Measurements from ENCODE around the gene CAVIN3. TPM values are rescaled to one million over a fixed set of nuclear protein-coding genes. Genes with fewer than 3 reads are reported as not detected.

The CAVIN3 gene
- total and polyA plus RNA-seq, 9 donors: 36.7 to 119 (median 61.2) TPM

DNA sequence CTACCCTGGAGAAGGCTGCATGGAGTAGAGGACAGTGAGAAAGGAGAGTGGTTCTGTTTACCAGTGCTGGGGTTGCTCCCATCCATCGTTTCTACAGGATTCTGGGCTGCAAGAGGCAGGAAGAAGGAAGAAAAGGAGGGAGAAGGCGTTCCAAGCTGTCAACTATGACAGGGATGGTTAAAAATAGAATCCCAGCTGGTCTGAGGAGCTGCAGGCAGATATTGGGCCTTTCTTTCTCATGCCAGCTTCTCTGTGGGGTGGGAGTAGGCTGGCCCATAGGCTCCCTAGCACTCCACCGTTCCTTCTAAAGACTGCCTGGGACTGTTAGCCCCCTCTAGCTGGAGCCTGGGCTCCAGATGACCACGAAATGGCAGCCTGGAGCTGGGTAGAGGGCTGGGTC, 47.1 kb downstream of the CAVIN3 start:
- intact Hi-C loops (cut with DNase I): no loop called here
- H3K27ac ChIP-seq: no peak overlapping the region
- DNase-seq: no peak
- H3K27me3 ChIP-seq: no peaks in the 10 kb centered on the region
- H3K4me1 ChIP-seq (ENCODE audit: insufficient read depth): peaks cover 2% of the 10 kb centered on the region
- 41 to 45% (median 41%) methylated on average over 4 of the region's 4 CpGs for WGBS, 3 donors
- H3K9me3 ChIP-seq: no peaks in the 10 kb centered on the region
- no peak overlapping the region for H3K4me3 ChIP-seq
- TF ChIP-seq EP300 (IDR thresholded peaks at IDR 0.05) (no peak), POLR2A (IDR thresholded peaks at IDR 0.05) (no peak)
- TF ChIP-seq, protein P1, sequence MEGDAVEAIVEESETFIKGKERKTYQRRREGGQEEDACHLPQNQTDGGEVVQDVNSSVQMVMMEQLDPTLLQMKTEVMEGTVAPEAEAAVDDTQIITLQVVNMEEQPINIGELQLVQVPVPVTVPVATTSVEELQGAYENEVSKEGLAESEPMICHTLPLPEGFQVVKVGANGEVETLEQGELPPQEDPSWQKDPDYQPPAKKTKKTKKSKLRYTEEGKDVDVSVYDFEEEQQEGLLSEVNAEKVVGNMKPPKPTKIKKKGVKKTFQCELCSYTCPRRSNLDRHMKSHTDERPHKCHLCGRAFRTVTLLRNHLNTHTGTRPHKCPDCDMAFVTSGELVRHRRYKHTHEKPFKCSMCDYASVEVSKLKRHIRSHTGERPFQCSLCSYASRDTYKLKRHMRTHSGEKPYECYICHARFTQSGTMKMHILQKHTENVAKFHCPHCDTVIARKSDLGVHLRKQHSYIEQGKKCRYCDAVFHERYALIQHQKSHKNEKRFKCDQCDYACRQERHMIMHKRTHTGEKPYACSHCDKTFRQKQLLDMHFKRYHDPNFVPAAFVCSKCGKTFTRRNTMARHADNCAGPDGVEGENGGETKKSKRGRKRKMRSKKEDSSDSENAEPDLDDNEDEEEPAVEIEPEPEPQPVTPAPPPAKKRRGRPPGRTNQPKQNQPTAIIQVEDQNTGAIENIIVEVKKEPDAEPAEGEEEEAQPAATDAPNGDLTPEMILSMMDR (IDR thresholded peaks at IDR 0.05): no peak
- no peaks in the 10 kb centered on the region for H3K36me3 ChIP-seq

DNA sequence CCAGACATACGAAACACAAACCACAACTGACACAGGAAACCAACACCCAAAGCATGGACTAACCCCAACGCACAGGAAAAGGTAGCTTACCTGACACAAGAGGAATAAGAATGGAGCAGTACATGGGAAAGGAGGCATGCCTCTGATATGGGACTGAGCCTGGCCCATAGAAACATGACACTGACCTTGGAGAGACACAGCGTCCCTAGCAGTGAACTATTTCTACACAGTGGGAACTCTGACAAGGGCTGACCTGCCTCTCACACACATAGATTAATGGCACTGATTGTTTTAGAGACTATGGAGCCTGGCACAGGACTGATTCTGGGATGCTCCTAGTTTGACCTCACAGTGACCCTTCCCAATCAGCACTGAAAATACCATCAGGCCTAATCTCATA, 48.7 kb downstream of the CAVIN3 start:
- H3K27ac ChIP-seq: no peak overlapping the region
- H3K27me3 ChIP-seq: no peaks in the 10 kb centered on the region
- H3K36me3 ChIP-seq: no peaks in the 10 kb centered on the region
- DNase-seq: no peak
- H3K4me1 ChIP-seq (ENCODE audit: insufficient read depth): peaks cover 2% of the 10 kb centered on the region
- intact Hi-C loops (cut with DNase I): no loop called here
- 59 to 60% (median 60%) methylated on average over 3 of the region's 3 CpGs for WGBS, 3 donors
- H3K4me3 ChIP-seq: no peak overlapping the region
- TF ChIP-seq POLR2A (IDR thresholded peaks at IDR 0.05) (no peak), EP300 (IDR thresholded peaks at IDR 0.05) (no peak)
- TF ChIP-seq, protein P1 (IDR thresholded peaks at IDR 0.05): no peak
- no peaks in the 10 kb centered on the region for H3K9me3 ChIP-seq

DNA sequence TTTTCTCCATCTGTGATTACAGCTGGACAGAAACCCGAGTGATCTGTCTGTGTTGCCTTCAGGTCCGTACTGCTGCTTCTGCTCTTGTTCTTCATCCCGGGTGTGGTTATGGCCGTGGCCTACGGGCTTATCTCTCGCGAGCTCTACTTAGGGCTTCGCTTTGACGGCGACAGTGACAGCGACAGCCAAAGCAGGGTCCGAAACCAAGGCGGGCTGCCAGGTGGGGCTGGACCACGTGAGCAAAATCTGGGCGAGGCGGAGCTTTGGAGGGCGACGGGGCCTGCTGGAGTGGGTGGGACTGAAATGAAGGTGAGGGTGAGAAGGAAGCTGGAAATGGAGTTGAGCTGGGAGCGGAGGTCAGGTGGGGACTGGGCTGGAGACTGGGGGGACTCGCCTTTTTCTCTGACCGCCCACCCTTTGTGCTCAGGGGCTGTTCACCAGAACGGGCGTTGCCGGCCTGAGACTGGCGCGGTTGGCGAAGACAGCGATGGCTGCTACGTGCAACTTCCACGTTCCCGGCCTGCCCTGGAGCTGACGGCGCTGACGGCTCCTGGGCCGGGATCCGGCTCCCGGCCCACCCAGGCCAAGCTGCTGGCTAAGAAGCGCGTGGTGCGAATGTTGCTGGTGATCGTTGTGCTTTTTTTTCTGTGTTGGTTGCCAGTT, 49.6 kb downstream of the CAVIN3 start:
- H3K36me3 ChIP-seq: no peaks in the 10 kb centered on the region
- intact Hi-C loops (cut with DNase I): no loop called here
- H3K27ac ChIP-seq: no peak overlapping the region
- H3K4me3 ChIP-seq: no peak overlapping the region
- TF ChIP-seq EP300 (IDR thresholded peaks at IDR 0.05) (no peak), POLR2A (IDR thresholded peaks at IDR 0.05) (no peak)
- TF ChIP-seq, protein P1 (IDR thresholded peaks at IDR 0.05): no peak
- H3K27me3 ChIP-seq: no peaks in the 10 kb centered on the region
- no peaks in the 10 kb centered on the region for H3K9me3 ChIP-seq
- WGBS, 3 donors: 82 to 91% (median 86%) methylated on average over 41 of the region's 41 CpGs
- no peak for DNase-seq
- peaks cover 2% of the 10 kb centered on the region for H3K4me1 ChIP-seq (ENCODE audit: insufficient read depth)

DNA sequence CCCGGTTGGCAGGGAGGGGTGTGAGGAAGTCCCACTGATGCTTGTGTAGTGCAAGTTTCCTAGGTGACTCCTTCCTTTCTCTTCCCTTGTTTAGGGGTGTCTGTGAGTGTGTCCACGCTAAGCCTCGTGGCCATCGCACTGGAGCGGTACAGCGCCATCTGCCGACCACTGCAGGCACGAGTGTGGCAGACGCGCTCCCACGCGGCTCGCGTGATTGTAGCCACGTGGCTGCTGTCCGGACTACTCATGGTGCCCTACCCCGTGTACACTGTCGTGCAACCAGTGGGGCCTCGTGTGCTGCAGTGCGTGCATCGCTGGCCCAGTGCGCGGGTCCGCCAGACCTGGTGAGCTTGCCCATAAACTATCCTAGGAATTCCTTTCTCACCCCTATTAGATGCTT, 50.3 kb downstream of the CAVIN3 start:
- intact Hi-C loops (cut with DNase I): no loop called here
- no peaks in the 10 kb centered on the region for H3K9me3 ChIP-seq
- WGBS, 3 donors: 82 to 90% (median 87%) methylated on average over 24 of the region's 24 CpGs
- no peak for TF ChIP-seq POLR2A (IDR thresholded peaks at IDR 0.05)
- TF ChIP-seq, protein P1 (IDR thresholded peaks at IDR 0.05): no peak
- no peak overlapping the region for H3K4me3 ChIP-seq
- no peaks in the 10 kb centered on the region for H3K27me3 ChIP-seq
- peaks cover 2% of the 10 kb centered on the region for H3K4me1 ChIP-seq (ENCODE audit: insufficient read depth)
- DNase-seq: no peak
- no peaks in the 10 kb centered on the region for H3K36me3 ChIP-seq
- H3K27ac ChIP-seq: no peak overlapping the region

Other genes starting within 250 kb of the CAVIN3 start
- gene OR56B4, start 212.8 kb downstream of the CAVIN3 start, total RNA-seq: not detected
- not detected for gene OR56B4, start 212.8 kb downstream of the CAVIN3 start, polyA plus RNA-seq
- not detected for gene OR52B2, start 150.2 kb downstream of the CAVIN3 start, total RNA-seq
- gene OR52B2, start 150.2 kb downstream of the CAVIN3 start, polyA plus RNA-seq: not detected
- not detected for gene OR52W1, start 121.3 kb downstream of the CAVIN3 start, total RNA-seq
- not detected for gene OR52W1, start 121.3 kb downstream of the CAVIN3 start, polyA plus RNA-seq
- not detected for gene C11orf42, start 114.9 kb downstream of the CAVIN3 start, total RNA-seq
- gene C11orf42, start 114.9 kb downstream of the CAVIN3 start, polyA plus RNA-seq: not detected
- 10 to 100 TPM; 26.9 to 59.1 (median 35.7) TPM for gene FHIP1B, start 85.9 kb downstream of the CAVIN3 start, total RNA-seq
- gene FHIP1B, start 85.9 kb downstream of the CAVIN3 start, polyA plus RNA-seq: 10 to 100 TPM; 15.9 to 43.8 TPM
- 1 to 10 TPM in 2 of 7 donors, under 1 TPM in 5; 0.18 to 2.9 (median 0.72) TPM for gene CNGA4, start 81.4 kb downstream of the CAVIN3 start, total RNA-seq
- under 1 TPM; 0.10 to 0.38 TPM for gene CNGA4, start 81.4 kb downstream of the CAVIN3 start, polyA plus RNA-seq
- 1 to 10 TPM in 1 of 7 donors, under 1 TPM in 2, not detected in 4; 0.42 to 4.3 (median 0.80) TPM for gene CCKBR, start 60.7 kb downstream of the CAVIN3 start, total RNA-seq
- gene CCKBR, start 60.7 kb downstream of the CAVIN3 start, polyA plus RNA-seq: 1 to 10 TPM in 1 of 2 donors, under 1 TPM in 1; 0.35 to 8.1 TPM
- 10 to 100 TPM; 12.9 to 35.4 (median 30.7) TPM for gene SMPD1, start 70.0 kb upstream of the CAVIN3 start, total RNA-seq
- 10 to 100 TPM; 16.8 to 50.5 TPM for gene SMPD1, start 70.0 kb upstream of the CAVIN3 start, polyA plus RNA-seq
- gene APBB1, start 98.6 kb upstream of the CAVIN3 start, total RNA-seq: 10 to 100 TPM; 50.1 to 90.9 (median 60.4) TPM
- 10 to 100 TPM; 34.1 to 57.7 TPM for gene APBB1, start 98.6 kb upstream of the CAVIN3 start, polyA plus RNA-seq
- gene HPX, start 120.5 kb upstream of the CAVIN3 start, total RNA-seq: 1 to 10 TPM in 5 of 7 donors, under 1 TPM in 2; 0.46 to 4.1 (median 2.4) TPM
- gene HPX, start 120.5 kb upstream of the CAVIN3 start, polyA plus RNA-seq: 1 to 10 TPM in 1 of 2 donors, under 1 TPM in 1; 0.48 to 1.1 TPM
- gene TRIM3, start 153.4 kb upstream of the CAVIN3 start, total RNA-seq: 10 to 100 TPM in 6 of 7 donors, 1 to 10 TPM in 1; 9.7 to 27.4 (median 19.7) TPM
- gene TRIM3, start 153.4 kb upstream of the CAVIN3 start, polyA plus RNA-seq: 10 to 100 TPM; 13.6 to 14.7 TPM
- 10 to 100 TPM; 43.6 to 70.4 (median 49.5) TPM for gene ARFIP2, start 160.8 kb upstream of the CAVIN3 start, total RNA-seq
- gene ARFIP2, start 160.8 kb upstream of the CAVIN3 start, polyA plus RNA-seq: 10 to 100 TPM; 35.8 to 37.8 TPM
- gene TIMM10B, start 161.0 kb upstream of the CAVIN3 start, total RNA-seq: 10 to 100 TPM; 21.8 to 64.7 (median 38.4) TPM
- 10 to 100 TPM; 19.4 to 52.1 TPM for gene TIMM10B, start 161.0 kb upstream of the CAVIN3 start, polyA plus RNA-seq
- gene DNHD1, start 176.8 kb upstream of the CAVIN3 start, total RNA-seq: 10 to 100 TPM in 3 of 7 donors, 1 to 10 TPM in 4; 7.5 to 27.6 (median 9.3) TPM
- gene DNHD1, start 176.8 kb upstream of the CAVIN3 start, polyA plus RNA-seq: 1 to 10 TPM; 4.0 to 4.5 TPM